CD4-positive, alpha-beta memory T cell (primary cell): ENCODE results near the gene SCD5. TPM values are rescaled to one million over a fixed set of nuclear protein-coding genes. Genes with fewer than 3 reads are reported as not detected.
"Not testable (repeated sequence)": the region's sequence is repeated elsewhere in the genome, so short reads cannot be mapped to it uniquely, and the experiment has no call there.

ENCODE experiments used
- CTCF ChIA-PET: fragments of 350-600 bp; sonication (Branson Sonifier 250); formaldehyde crosslinking; loops from one replicate; lab custom pipeline; 2021; ENCODE audit warnings: inconsistent platforms; ENCODE audit not compliant: partially characterized antibody; lab: Charles Lee
- POLR2A ChIA-PET: fragments of 350-600 bp; sonication (Branson Sonifier 250); formaldehyde crosslinking; loops from one replicate; lab custom pipeline; 2021; ENCODE audit not compliant: partially characterized antibody; lab: Charles Lee
- DNase-seq, 5 donors: peaks; one replicate each; pipeline versions ENCODE4 v3.0.0 to v3.0.0-alpha.2; 2020 to 2022; ENCODE audit warnings: mixed read lengths in 1 of 5
- H3K27ac ChIP-seq: one replicate; pipeline ENCODE4 v1.7.0; 2013; ENCODE audit warnings: low read depth, low read length
- H3K27me3 ChIP-seq: 2 replicates; pipeline ENCODE4 v1.7.0; 2013; ENCODE audit warnings: mild to moderate bottlenecking, low read length, moderate library complexity; ENCODE audit not compliant: insufficient read depth
- H3K36me3 ChIP-seq: 2 replicates; pipeline ENCODE4 v1.7.0; 2013; ENCODE audit warnings: mild to moderate bottlenecking, low read length, moderate library complexity; ENCODE audit not compliant: insufficient read depth
- H3K4me1 ChIP-seq: 2 replicates; pipeline ENCODE4 v1.7.0; 2013; ENCODE audit warnings: mild to moderate bottlenecking, low read length, moderate library complexity; ENCODE audit not compliant: insufficient read depth
- H3K4me3 ChIP-seq, 2 donors: one replicate each; pipeline ENCODE4 v1.7.0; 2013; ENCODE audit warnings: low read length in 2 of 2, mild to moderate bottlenecking in 1 of 2
- H3K9me3 ChIP-seq, 2 donors: one replicate each; pipeline ENCODE4 v1.7.0; 2013; ENCODE audit warnings: low read length in 2 of 2, control low read depth in 1 of 2; ENCODE audit not compliant: control insufficient read depth in 1 of 2
- H3K27ac Mint-ChIP-seq, 7 donors: one replicate each; pipeline ENCODE4 v1.8.0; 2020 to 2021; ENCODE audit warnings: mixed read lengths in 7 of 7, mild to moderate bottlenecking in 6 of 7, inconsistent platforms in 3 of 7, moderate library complexity in 3 of 7
- H3K27me3 Mint-ChIP-seq, 2 donors: one replicate each; pipeline ENCODE4 v1.8.0; 2020 to 2021; ENCODE audit warnings: mixed read lengths in 2 of 2
- H3K36me3 Mint-ChIP-seq, 2 donors: one replicate each; pipeline ENCODE4 v1.8.0; 2020 to 2021; ENCODE audit warnings: mixed read lengths in 2 of 2, inconsistent platforms in 1 of 2, mild to moderate bottlenecking in 1 of 2
- H3K4me1 Mint-ChIP-seq, 4 donors: one replicate each; pipeline ENCODE4 v1.8.0; 2020 to 2021; ENCODE audit warnings: mixed read lengths in 4 of 4, mild to moderate bottlenecking in 1 of 4
- H3K4me3 Mint-ChIP-seq, 8 donors: one replicate each; pipeline ENCODE4 v1.8.0; 2020 to 2021; ENCODE audit warnings: mixed read lengths in 8 of 8, mild to moderate bottlenecking in 7 of 8, moderate library complexity in 6 of 8, inconsistent platforms in 3 of 8
- H3K9me3 Mint-ChIP-seq, 8 donors: one replicate each; pipeline ENCODE4 v1.8.0; 2020 to 2021; ENCODE audit warnings: mixed read lengths in 8 of 8, mild to moderate bottlenecking in 5 of 8, inconsistent platforms in 3 of 8, moderate library complexity in 1 of 8
- intact Hi-C: fragments of 100-400 bp; cut with micrococcal nuclease; formaldehyde crosslinking; loops from one replicate; pipeline ENCODE4 v1.15.1; 2023
- polyA plus RNA-seq, 2 donors: library from polyadenylated mRNA; unstranded; fragments of 300-500 nt; fragmentation: Illumina TruSeq; gene quantifications; one replicate each; pipeline ENCODE4 v1.2.3, GENCODE V29; 2021
- total RNA-seq, 2 experiments: library from RNA; stranded (reverse); gene quantifications; one replicate each; pipeline ENCODE4 v1.2.3, GENCODE V29; 2021

SCD5 gene
- total and polyA plus RNA-seq, 4 experiments from 2014 or later: 1.8 TPM; not detected in 3

GRCh38 chr4:82820689-82821088, 22.1 kb upstream of the SCD5 start:
- ChIA-PET CTCF (no interaction called here), POLR2A (no interaction called here)
- Histone ChIP-seq H3K4me1 (no peaks in the 10 kb centered on the region), H3K27me3 (no peaks in the 10 kb centered on the region), H3K36me3 (peaks cover 49% of the 10 kb centered on the region), H3K4me3 (no peak overlapping the region), H3K9me3 (no peaks in the 10 kb centered on the region), H3K27ac (no peak overlapping the region)
- Mint-ChIP-seq H3K9me3 (no peaks in the 10 kb centered on the region), H3K36me3 (peaks cover 60 to 72% of the 10 kb centered on the region in 2 donors), H3K4me1 (no peaks in the 10 kb centered on the region), H3K27me3 (no peaks in the 10 kb centered on the region), H3K27ac (peak overlapping the region in 3 of 7 donors; percentile 2 to 25 (median 20)), H3K4me3 (no peak overlapping the region)
- DNase-seq: no peak
- intact Hi-C loops: no loop called here

GRCh38 chr4:82818664-82819662, 20.4 kb upstream of the SCD5 start:
- Mint-ChIP-seq H3K9me3 (no peaks in the 10 kb centered on the region), H3K27me3 (no peaks in the 10 kb centered on the region), H3K4me3 (no peak overlapping the region), H3K36me3 (peaks cover 48 to 63% of the 10 kb centered on the region in 2 donors), H3K4me1 (peaks cover 0 to 4% (median 0%) of the 10 kb centered on the region in 4 donors), H3K27ac (peak overlapping the region in 3 of 7 donors; percentile 15 to 66 (median 59))
- Histone ChIP-seq H3K36me3 (peaks cover 34% of the 10 kb centered on the region), H3K4me3 (no peak overlapping the region), H3K27ac (no peak overlapping the region), H3K27me3 (no peaks in the 10 kb centered on the region), H3K9me3 (no peaks in the 10 kb centered on the region), H3K4me1 (no peaks in the 10 kb centered on the region)
- ChIA-PET CTCF (no interaction called here), POLR2A (no interaction called here)
- DNase-seq: no peak
- intact Hi-C loops: no loop called here

GRCh38 chr4:82816874-82817273, 18.3 kb upstream of the SCD5 start:
- H3K4me1 ChIP-seq, H3K4me1 Mint-ChIP-seq, DNase-seq, H3K27me3 ChIP-seq, intact Hi-C loops, POLR2A ChIA-PET, H3K4me3 Mint-ChIP-seq, CTCF ChIA-PET, H3K4me3 ChIP-seq, H3K9me3 Mint-ChIP-seq, H3K27me3 Mint-ChIP-seq, H3K27ac Mint-ChIP-seq, H3K27ac ChIP-seq, H3K9me3 ChIP-seq: not testable (repeated sequence)
- H3K36me3 Mint-ChIP-seq: peaks cover 35 to 46% of the 10 kb centered on the region in 2 donors
- H3K36me3 ChIP-seq: peaks cover 17% of the 10 kb centered on the region

GRCh38 chr4:82814034-82814433, 15.4 kb upstream of the SCD5 start:
- Histone ChIP-seq H3K4me3 (no peak overlapping the region), H3K27ac (no peak overlapping the region), H3K36me3 (peaks cover 4% of the 10 kb centered on the region), H3K9me3 (no peaks in the 10 kb centered on the region), H3K4me1 (no peaks in the 10 kb centered on the region), H3K27me3 (no peaks in the 10 kb centered on the region)
- H3K9me3 Mint-ChIP-seq: no peaks in the 10 kb centered on the region
- intact Hi-C loops: no loop called here
- no peaks in the 10 kb centered on the region for H3K27me3 Mint-ChIP-seq
- ChIA-PET POLR2A (no interaction called here), CTCF (no interaction called here)
- H3K36me3 Mint-ChIP-seq: peaks cover 17 to 26% of the 10 kb centered on the region in 2 donors
- H3K4me3 Mint-ChIP-seq: no peak overlapping the region
- H3K4me1 Mint-ChIP-seq: peaks cover 0 to 11% (median 3%) of the 10 kb centered on the region in 4 donors
- H3K27ac Mint-ChIP-seq: peak overlapping the region in 3 of 7 donors; percentile 2 to 74 (median 53)
- DNase-seq: no peak

GRCh38 chr4:82811838-82812341, 13.3 kb upstream of the SCD5 start:
- Histone ChIP-seq H3K27ac (no peak overlapping the region), H3K36me3 (no peaks in the 10 kb centered on the region), H3K4me3 (no peak overlapping the region), H3K9me3 (no peaks in the 10 kb centered on the region), H3K4me1 (no peaks in the 10 kb centered on the region), H3K27me3 (no peaks in the 10 kb centered on the region)
- POLR2A ChIA-PET: no interaction called here
- Mint-ChIP-seq H3K4me3 (no peak overlapping the region), H3K36me3 (peaks cover 2 to 7% of the 10 kb centered on the region in 2 donors), H3K27ac (peak overlapping the region in 3 of 7 donors; percentile 2 to 43 (median 19)), H3K4me1 (peaks cover 0 to 11% (median 3%) of the 10 kb centered on the region in 4 donors), H3K27me3 (peaks cover 2% of the 10 kb centered on the region in 2 donors), H3K9me3 (no peaks in the 10 kb centered on the region)
- intact Hi-C loops: no loop called here
- CTCF ChIA-PET: no interaction called here
- no peak for DNase-seq

- H3K27me3 Mint-ChIP-seq: peaks cover 2% of the 10 kb centered on the region in 2 donors
- no peak overlapping the region for H3K27ac ChIP-seq
- H3K9me3 Mint-ChIP-seq: no peaks in the 10 kb centered on the region
- no peaks in the 10 kb centered on the region for H3K9me3 ChIP-seq
- H3K36me3 Mint-ChIP-seq: peaks cover 0 to 7% of the 10 kb centered on the region in 2 donors
- H3K4me1 Mint-ChIP-seq: peaks cover 0 to 11% (median 3%) of the 10 kb centered on the region in 4 donors
- ChIA-PET POLR2A (no interaction called here), CTCF (no interaction called here)
- no peak overlapping the region for H3K4me3 ChIP-seq
- no peaks in the 10 kb centered on the region for H3K27me3 ChIP-seq
- DNase-seq: no peak
- no peak overlapping the region for H3K27ac Mint-ChIP-seq
- H3K4me1 ChIP-seq: no peaks in the 10 kb centered on the region
- intact Hi-C loops: no loop called here
- no peaks in the 10 kb centered on the region for H3K36me3 ChIP-seq
- H3K4me3 Mint-ChIP-seq: no peak overlapping the region
Measured at GRCh38 chr4:82811392-82811791, 12.8 kb upstream of the SCD5 start.

GRCh38 chr4:82810176-82810575, 11.6 kb upstream of the SCD5 start:
- no peak overlapping the region for H3K27ac ChIP-seq
- intact Hi-C loops: no loop called here
- H3K4me1 Mint-ChIP-seq: peaks cover 0 to 11% (median 3%) of the 10 kb centered on the region in 4 donors
- H3K9me3 ChIP-seq: no peaks in the 10 kb centered on the region
- no peak overlapping the region for H3K4me3 Mint-ChIP-seq
- H3K36me3 Mint-ChIP-seq: peaks cover 0 to 1% of the 10 kb centered on the region in 2 donors
- H3K27me3 Mint-ChIP-seq: peaks cover 2% of the 10 kb centered on the region in 2 donors
- POLR2A ChIA-PET: no interaction called here
- no peaks in the 10 kb centered on the region for H3K4me1 ChIP-seq
- no peak overlapping the region for H3K4me3 ChIP-seq
- no peak for DNase-seq
- CTCF ChIA-PET: no interaction called here
- H3K27me3 ChIP-seq: no peaks in the 10 kb centered on the region
- no peaks in the 10 kb centered on the region for H3K9me3 Mint-ChIP-seq
- H3K27ac Mint-ChIP-seq: no peak overlapping the region
- no peaks in the 10 kb centered on the region for H3K36me3 ChIP-seq
